Endometrial microvascular endothelial cells (primary cell): ENCODE data around the gene ME3. TPM values are rescaled to one million over a fixed set of nuclear protein-coding genes. Genes with fewer than 3 reads are reported as not detected.
"Not testable (repeated sequence)": the region's sequence is repeated elsewhere in the genome, so short reads cannot be mapped to it uniquely, and the experiment has no call there.

Experiments
- in situ Hi-C: cut with HindIII; loops from 2 replicates; pipeline ENCODE4 v1.10.0; 2017; ENCODE audit warnings: low sequenced_read_pairs, low pct_unique_long_range_greater_than_20kb; ENCODE audit errors: inconsistent ontology term
- total RNA-seq: library from RNA; depleted of rRNA; stranded (reverse); fragments of >200 nt; gene quantifications from one replicate; pipeline ENCODE4 v1.2.3, GENCODE V29; 2015; ENCODE audit errors: inconsistent ontology term

ME3 gene
- total RNA-seq, 1 donor from 2014 or later = 44.4 TPM

DNA sequence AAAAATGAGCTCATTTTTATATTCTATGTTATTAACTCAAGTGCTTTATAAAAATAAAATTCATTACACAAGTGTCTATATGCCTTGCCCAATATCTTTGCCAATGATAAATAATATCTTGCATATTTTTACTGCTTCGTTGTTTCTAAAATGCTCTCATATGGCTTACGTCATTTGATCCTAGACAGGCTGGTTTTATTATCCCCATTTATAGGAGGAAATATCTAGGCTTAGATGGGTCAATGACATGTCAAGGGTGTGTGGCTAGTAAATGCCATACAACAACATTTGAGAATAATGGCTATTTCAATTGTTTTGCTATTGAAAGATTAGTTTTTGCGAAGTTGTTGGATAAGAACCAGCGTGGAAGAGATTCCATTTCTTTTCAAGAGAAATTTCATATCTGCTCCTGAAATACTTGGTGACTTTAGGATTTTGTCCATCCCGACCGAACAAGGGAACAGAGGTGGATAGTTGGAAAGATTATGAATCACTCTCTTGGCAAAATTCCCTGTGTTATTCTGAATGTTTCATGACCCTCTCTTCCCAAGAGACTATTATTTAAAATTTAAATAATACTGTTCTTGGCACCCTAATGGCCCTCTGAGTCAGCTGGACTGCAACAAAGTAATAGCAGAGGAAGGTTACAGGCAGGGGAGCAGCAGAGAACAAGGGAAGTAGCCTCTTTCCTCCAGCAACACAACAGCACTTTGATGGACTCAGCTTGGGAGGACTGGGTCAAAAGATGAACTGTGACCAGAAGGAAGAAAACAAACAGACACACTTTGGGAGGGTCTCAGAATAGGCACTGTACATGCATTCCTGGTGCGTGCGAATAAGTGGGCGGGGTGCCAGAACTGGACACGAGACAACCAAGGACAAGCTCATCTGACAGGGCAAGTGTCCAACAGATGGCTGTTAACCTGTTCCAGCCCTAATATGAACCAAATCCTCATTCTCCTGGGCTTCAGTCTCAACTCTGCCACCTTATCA lies 94.5 kb downstream of the ME3 start:
- in situ Hi-C loops = no loop called here

DNA sequence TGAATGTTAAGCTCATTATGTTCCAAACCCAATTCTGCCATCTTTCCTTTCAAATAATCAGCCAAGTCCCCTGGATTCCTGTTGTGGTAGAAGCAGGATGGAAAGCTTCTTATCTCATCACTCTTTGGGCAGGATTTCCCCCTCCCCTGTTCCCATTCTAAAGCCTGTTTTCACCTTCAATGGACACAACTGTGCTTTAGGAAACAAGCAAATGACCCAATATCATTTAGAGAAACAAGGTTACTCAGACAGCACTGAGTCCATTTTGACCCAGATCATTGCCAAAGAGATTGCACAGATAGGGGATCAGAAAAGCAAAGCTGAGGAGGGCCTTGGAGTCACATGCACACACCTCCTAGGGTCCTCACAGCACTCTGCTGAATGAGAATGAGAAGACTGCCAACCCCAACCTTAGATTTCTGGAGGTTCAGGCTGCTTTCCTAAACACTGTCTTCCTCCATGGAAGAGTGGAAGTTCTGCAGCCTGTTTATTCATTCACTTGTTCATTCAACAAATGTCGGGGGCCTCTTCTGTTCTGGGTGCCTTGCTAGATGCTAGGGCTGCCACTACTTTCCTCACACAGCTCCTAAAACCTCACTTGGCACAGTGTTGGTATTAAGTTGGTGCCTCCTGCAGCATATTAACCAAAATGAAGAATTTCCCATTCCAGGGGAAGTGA lies 95.3 kb downstream of the ME3 start:
- in situ Hi-C loops = no loop called here

DNA sequence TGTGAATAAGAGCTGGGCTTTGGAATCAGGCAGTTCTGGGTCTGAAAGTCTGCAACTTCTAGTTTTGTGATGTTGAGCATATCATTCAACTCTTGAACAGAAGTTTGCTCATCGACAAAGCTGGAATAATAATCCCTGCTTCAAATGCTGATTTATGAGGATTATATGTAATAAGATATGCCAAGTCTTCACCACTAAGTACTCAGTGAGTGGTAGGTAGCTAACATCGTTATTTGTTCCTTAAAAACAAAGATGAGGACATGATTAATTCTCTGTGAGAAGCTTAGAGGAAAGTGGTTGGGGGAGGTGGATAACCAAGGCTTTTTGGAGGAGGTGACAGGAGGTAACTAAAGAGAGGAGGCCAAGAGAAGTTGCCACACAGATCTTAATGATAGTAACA lies 96.5 kb downstream of the ME3 start:
- in situ Hi-C loops = no loop called here

DNA sequence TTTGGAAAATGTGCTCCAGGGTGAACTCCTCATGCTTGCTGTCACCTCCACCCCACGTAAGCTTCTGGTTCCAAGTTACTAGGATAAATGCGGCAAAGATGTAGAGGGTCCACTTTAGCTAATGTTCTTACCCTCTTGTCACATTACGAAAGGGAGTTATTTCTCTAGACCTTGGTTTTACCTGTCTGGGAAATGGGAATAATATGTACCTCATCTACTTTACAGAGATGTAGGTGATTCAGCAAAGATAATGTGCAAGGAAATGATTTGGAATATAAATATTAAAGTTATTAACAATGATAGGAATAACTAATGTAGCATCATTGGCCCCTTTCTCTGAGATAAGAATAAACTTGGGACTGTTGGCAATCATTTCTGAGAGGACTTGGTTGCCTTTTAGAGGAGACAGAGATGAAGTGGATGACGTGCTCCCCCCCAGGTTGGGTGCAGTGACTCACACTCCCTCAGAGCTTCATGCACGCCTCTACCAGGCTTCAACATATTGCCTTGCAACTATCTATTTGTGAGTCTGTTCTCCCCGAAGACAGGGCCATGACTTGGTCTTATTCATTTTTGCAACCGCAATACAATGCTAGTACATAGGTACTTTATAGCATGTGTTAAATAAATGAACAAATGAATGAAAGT lies 97.1 kb downstream of the ME3 start:
- in situ Hi-C loops = no loop called here

DNA sequence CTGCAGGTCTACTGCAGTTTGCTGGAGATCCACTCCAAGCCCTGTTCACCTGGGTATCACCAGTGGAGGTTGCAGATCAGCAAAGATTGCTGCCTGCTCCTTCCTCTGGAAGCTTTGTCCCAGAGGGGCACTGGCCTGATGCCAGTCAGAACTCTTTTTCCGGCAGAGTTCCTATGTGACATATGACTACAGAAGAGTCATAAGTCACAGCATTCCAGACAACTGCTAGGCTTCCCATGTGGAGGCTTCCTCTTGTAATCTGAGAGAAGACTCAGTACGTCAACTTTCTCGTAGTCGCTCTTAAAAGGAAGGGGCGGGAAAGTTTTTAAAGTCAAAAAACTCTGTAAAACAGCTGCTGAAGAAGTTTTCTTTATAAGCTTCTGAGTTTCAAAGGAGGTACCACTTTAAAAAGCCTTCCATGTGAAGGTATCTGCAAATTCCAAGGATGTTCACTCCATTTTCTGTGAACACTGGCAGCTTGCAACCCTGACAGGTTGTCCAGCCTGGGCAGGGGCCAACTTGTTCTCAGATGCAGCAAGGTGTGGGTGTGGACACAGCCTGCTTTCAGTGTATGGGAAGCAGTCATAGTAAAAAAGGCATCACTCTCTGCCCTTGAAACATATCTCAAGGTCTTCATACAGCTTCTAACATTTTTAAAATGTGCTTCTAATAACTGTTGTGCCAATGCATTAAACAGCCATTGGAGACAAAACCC lies 97.8 kb downstream of the ME3 start:
- in situ Hi-C loops = no loop called here

DNA sequence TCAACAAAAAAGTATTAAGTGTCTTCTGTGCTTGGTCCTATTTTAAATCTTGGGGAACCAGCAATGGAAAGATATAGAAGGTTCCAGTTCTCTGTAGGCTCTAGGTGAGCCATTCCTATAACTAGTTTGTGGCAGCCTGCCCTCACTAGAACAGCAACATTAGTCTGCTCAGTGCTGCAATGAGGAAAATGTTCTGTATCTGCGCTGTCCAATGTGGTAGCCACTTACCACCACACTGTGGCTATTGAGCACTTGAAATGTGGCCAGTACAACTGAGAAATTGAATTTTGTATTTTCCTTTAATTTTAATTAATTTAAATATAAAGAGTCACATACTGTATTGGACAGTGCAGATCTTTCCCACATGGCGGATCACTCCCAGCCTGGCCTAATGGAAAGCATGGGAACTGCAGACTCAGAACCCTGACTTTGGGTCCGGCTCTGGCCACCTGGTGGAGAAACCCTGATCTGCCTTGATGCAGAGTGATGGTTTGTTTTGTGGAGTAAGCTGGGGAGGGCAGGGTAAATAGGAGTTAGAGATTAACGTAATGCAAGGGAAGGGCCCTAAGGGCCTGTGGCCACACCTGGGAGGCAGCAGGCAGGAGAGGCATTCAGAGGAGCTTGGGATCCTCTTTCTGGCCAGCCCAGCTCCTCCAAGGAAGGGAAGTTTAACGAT lies 101.0 kb downstream of the ME3 start:
- in situ Hi-C loops = no loop called here

DNA sequence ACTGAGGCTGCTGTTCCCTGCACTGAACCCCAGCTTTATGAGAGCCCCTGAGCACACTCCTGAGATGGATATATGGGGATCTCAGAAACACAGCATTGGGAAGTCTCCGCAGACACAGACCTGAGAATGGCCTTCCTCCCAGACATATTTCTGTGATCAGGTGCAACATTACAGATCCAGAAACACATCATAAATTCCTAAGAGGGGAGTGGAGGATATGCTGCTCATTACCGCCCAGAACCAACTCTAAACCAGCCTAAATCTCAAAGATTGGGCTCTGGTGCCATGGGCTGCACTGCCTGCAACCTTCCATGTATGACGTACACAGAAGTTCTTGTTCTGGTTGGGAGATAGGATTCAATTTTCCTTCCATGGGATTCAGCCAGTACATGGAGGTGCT lies 102.0 kb downstream of the ME3 start:
- in situ Hi-C loops = no loop called here

DNA sequence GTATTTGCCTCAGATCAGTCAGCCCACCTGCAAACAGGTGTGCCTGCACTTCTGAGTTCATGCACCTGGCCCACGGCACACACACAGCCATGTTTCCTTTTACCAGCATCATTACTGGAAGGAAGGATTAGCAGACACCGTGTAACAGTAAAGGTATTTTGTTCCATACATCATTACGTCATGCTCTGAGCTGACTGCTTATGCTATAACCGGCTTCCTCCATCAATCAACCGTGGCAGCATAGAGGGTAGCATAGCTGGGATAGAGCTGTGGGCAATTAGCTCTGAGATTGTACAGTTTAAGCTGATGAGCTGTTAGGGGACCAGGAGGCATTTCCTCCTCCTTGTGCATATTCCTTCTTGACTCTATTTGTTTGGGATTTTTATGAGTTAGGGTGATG lies 102.4 kb downstream of the ME3 start:
- in situ Hi-C loops = no loop called here

DNA sequence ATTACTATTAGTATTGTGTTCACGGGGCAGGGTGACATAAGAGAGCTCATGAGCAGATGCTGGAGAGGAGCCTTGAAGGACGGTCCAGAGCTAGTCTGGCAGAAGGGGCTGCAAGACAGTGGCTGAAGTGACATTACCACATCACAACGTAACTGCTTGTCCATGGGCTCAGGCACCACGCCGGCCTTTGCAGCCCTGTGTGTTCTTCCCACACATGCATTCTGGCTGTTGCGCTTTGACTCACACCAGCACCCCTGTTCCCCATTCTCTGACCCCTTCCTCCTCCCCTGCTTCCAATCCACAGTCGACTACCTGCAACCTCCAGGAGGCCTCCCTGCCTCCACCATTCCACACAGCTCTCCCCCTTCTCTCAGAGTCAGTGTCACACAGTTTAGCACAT lies 103.3 kb downstream of the ME3 start:
- in situ Hi-C loops = no loop called here

DNA sequence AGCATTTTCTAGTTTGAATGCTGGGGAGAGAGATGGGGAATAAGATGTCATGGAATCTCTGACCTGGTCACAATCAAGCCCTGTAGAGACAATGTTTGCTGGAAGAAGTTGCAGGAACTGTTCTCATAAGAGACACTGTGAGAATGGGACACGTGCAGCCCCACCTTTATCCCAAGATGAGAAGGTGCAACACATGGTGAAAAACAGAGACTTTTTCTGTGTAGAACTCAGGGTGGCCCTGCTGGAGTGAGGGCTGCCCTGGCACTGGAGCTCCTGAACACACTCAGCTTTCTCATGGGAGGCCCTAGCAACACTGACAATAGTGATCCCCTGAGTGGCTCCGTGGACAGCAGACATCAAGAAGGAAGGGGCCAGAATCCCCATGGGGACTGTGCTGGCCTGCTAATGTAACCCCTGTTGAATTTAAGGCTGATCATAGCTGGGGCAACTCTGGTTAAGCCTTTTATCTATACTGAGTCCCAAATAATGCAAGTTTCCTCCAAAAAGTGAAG lies 106.6 kb downstream of the ME3 start:
- in situ Hi-C loops = no loop called here

DNA sequence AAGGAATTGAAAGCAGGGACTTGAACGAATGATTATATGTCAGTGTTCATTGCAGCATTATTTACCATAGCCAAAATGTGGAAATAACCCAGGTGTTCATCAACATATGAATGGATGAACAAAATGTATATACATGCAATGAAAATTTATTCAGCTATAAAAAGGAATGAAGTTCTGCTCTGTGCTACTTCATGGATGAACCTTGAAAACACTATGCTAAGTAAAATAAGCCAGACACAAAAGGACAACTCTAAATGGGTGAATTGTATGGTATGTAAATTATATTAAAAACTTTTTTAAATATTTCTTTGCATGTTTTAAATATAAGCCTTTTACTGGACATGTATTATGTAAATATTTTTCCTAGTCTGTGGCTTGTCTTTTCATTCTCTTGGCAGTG lies 107.0 kb downstream of the ME3 start:
- in situ Hi-C loops = no loop called here

DNA sequence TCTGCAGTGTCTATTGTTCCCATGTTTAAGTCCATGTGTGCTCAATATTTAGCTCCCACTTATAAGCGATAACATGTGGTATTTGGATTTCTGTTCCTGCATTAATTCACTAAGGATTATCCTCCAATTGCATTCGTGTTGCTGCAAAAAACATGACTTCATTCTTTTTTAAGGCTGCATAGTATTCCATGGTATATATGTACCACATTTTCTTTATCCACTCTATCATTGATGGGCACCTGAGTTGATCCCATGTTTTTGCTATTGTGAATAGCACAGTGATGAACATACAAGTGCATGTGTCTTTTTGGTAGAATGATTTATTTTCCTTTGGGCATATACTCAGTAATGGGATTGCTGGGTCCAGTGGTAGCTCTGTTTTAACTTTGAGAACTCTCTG lies 109.6 kb downstream of the ME3 start:
- in situ Hi-C loops = not testable (repeated sequence)

DNA sequence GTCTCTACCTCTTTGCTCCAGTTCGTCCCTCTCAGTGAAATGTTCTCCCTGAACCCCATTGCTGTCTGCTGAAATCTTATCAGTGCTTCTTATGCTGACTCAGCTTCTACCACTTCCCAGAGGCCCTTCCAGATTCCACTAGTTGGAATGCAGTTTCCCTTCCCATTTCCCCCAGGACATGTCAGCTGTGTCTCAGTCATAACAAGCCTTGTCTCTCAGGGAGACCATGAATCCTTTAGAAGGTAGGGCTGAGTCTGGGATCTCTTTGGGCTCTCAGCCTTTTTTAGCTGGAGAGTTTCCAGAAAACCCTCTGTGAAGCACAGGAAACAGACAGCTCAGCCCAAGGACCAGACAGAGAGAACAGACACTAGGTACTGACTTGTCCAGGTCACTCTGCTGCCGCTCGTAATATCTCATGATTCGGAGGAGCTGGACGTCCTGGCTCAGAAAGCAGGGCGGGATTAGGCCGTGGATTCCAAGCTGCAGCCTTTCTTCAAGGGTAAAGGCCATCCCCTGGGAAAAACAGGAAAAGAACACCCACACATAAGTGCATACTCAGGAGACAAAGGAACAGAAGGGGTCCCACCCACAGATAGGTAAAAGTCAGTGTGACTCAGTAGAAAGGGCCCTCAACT lies 113.0 kb downstream of the ME3 start:
- in situ Hi-C loops = no loop called here

DNA sequence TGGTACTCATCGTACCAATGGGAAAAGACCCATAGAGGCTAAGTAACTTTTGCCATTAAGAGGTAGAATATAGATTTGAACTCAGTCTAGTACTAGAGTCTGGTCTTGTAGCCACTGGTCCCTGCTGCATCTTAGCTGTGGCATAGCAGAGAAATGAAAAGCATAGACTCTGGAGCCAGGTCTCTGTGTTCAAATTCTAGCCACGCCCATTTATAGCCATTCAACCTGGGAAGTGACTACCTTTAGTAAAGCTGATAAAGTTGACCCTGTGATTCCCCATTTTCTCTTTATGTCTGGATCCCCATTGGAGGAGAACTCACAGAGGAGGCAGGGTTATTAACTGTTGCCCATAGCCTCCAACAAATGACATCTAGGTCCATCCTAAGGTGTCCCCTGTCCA lies 113.6 kb downstream of the ME3 start:
- in situ Hi-C loops = no loop called here

DNA sequence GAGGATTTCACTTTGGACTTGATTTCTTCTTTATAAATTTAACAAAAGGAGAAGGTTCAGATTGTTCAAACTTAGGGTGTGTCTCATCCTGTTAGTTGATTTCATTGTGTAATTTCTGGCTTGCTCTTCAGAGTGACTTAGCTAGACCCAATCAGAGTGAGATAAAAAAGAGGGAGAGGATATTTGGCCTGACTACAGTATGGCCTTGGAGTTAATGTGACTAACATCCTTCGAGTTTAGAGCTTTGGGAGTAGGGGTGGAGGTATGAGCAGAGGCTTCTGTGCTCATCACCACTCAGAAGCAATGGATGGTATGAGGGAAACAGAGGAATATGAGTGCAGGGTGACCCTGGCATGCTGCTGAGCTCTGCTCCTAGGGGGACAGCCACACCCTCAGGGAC lies 114.2 kb downstream of the ME3 start:
- in situ Hi-C loops = no loop called here

DNA sequence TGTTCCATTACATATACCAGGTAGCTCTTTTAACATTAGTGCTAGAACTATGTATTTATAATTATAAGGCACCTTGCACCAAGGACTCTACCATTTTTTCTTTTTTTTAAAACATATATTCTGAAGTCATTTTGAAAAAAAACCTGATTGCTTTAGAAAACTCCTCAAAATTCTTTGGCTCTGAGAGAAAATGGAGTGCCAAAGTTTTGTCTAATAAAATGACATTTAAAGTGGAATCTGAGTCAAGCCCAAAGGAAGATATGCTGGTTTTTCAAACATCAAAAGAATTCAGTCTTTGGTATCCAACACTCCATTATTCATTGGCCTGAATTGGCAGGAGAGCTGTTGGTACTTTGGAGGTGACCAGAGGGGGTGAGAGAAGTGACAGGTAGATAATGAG lies 116.5 kb downstream of the ME3 start:
- in situ Hi-C loops = no loop called here

DNA sequence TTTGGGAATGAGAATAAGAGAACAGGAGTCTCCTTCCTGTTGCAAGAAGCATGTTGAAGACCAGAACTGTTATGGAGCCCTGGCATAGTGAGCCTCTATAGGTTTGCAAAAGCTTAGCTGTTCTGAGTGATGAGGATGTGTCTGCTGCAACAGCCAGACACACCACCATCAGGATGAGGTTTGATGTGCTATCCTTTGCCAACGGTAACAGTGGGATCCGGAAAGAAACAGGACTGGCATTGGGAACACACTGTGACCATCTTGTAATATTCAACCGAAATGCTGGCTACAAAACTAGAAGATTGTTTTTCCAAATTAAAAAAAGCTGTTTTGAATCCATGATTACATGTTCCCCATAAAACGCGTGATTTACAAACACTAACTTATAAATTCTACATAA lies 117.0 kb downstream of the ME3 start:
- in situ Hi-C loops = no loop called here

DNA sequence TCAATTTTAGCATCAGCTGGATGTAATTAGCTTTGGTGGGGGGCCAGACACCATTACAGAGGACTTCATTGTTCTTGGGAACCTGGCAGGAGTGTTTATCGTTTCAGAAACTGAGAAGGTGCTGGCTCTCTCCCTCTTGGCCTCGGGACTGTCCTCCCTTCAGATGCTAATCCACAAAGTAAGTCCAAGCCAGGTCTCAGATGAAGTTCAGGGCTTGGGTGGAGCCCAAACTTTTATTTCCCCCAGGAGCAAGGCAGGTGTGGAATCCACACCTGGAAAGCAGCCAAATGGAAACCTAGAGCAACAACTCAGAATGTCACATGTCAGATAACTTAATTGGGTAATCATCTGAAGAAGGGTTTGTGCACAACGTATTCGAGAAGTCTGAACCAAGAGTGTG lies 119.2 kb downstream of the ME3 start:
- in situ Hi-C loops = no loop called here
